HG02981 (cell line): Measurements from ENCODE around the gene PDE11A.

Experiments
- ATAC-seq: cut with Tn5 transposase; IDR thresholded peaks from one replicate; pipeline ENCODE4 v1.9.1; 2021; ENCODE audit warnings: mild to moderate bottlenecking, moderate library complexity; ENCODE audit not compliant: unreplicated experiment

Gene PDE11A

DNA sequence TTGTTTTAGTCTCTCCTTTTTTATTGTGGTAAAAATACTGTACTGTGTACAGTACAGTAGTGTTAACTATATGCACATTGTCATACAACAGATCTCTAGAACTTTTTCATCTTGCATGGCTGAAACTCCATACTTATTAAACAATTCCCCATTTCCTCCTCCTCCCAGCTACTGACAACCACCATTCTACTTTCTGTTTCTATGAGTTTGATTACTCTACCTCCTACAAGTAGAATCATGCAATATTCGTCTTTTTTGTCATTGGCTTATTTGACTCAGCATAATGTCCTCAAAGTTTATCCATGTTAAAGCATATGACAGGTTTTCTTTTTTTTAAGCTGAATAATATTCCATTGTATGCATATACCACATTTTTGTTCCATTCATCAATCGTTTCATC lies 341.8 kb downstream of the PDE11A start:
- no peak for ATAC-seq

DNA sequence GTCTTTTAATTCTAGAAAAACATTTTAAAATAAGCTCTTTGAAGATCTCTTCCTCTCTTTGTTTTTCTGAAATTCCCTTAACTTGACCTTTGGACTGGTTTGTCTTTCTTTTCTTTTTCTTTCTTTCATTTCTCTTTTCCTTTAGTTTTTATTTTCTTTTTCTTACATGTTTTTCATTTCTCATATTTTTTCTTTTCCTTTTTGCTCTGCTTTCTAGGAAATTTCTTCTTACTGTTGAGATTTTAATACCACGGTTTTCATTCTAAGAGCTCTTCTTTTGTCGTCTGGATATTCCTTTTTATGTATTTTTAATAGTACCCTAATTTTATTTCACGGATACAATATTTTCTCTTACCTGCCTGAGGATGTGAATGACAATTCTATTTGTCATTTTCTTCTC lies 342.2 kb downstream of the PDE11A start:
- no peak for ATAC-seq

DNA sequence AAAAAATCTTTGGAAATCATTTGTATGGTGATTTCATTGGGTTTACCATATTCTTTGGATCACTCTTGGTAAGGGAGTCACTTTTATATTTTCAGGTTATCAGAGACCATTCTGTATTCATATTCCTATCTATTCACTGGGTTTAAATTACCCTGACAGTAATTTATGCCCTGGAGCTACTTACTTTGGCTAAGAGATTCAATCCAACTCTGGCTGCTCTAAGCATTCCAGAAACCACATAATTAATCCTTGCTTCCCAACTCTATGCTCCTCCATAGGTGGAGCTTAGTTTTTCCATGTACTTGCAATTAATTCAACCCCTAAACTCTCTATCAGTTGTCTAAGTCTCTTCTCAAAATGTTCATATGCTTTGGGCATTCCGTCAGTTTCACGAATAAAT lies 343.7 kb downstream of the PDE11A start:
- no peak for ATAC-seq

DNA sequence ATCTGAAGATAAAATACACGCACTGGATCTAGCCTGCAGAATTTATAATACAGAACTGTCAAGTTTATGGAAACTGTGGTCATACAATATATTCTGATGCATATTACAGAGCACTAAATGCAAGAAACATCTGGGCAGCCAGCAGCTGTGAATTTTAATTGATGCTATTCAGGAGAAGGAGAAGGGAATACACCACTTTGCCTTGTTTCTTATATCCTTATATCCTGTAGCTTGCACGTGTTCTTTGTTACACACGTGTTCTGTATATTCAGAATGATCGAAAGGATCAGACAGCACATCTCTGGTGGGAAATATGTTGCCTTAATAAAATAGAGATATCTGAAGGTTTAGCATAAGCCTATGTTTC lies 344.2 kb downstream of the PDE11A start:
- ATAC-seq, result no peak

DNA sequence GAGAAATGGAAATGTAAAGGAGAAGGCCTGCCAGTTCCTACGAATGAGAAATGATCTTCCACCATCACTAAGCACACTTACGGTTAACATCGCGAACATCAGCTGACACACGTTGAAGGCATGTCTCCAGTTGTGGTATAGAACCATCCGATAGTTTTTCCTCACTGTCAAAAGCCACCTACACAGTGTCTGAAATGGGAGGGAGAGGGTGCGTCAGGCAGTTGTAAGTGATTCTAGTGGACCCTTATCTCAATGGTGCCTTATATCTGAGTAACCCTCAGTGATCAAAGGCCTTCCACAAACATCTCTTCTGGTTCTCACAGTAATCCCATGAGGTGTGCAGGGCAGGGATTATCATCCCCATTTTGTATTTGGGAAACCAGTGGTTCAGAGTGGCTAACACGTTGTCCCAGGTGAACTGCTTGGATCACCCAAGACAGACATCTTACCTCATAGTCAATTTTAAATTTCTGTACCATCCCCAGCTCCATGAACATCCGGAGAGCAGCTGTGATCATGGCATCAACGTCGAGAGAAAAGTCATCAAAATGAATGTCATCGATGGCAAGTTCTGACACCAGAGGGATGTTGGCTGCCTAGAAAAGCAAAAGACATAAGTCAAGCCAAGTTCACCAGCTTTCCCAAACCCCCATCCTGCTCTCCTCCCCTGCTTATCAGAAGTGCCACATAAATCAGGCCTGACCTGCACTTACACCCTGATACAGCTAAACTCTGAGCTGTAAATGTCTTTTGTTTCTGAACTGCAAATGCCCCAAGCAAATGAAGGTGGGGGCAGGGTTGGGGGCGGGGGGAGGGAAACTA lies 344.8 kb downstream of the PDE11A start:
- no peak for ATAC-seq

DNA sequence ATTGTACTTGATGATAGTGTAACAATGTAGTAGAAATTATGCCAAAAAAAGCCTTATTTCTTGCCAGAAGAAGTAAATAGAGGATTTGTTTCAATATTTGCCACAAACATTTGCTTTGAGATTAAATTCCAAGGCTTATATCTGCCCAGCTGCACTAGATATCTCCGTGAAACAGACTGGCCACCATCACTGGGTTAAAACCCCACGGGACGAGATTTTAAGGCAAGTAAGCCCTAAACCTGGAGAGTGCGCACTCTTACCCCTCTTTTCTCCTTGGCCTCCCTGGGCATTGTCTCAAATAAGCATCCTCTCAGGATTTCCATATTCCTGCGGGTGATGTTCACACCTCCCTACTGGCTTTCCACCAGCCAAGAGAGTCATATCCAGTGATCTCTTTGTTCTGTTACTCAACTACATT lies 345.6 kb downstream of the PDE11A start:
- ATAC-seq, result no peak

DNA sequence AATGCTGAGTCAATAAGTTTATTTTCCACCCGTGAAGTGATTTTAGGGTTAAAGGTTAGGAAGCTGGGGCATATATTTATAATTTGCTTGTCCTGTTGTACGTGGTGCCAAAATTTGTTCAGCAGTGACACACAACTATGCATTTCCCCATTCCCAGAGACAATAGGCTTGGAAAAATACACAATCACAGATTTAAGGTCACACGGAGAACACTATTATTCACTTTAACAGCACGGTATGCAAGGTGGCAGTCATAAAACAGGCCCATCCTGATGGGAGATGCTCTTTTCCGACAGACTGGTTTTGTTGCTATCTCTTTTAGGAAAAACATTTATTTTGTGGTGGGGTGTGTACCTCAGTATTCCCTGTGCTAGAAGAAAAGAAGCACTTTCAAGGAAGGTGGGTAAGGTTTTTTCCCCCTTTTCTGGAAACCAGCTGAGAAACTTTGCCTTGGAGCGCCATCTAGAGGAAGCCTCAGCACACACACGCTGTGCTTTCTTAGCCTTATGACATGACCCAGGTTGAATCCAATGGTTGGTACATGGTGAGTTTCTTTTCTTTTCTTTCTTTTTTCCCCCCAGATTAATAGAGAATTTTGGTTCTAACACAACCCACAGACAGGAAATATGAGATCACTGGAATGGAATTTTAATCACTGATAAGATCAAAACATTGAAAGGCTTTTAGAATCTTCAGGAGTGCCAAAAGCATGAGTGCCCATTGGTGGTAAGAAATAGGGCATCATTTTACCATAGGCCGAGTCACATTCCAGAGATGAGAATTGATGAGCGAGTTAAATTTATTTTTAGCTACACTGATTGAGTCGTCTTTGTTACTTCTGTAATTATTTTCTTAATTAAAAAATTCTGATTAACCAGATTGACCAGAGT lies 347.9 kb downstream of the PDE11A start:
- peak; percentile 68 for ATAC-seq

DNA sequence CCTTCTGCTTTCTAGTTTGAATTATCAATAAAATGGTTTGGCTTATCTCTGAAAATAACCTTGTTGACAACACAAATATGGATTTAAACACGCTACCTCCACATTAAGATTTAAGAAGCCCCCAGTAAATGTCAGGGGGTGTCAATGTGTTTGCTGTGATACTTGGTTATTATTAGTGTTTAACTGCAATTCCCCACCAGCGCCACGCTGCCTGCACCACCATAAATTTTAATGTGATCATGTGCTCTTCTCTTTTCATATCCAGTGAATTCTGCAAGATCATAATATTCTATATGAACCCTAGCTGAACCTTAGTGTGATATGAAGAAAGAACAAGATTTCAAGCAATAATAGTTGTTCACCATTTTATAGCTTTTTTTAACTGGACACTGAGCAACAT lies 349.3 kb downstream of the PDE11A start:
- no peak for ATAC-seq

DNA sequence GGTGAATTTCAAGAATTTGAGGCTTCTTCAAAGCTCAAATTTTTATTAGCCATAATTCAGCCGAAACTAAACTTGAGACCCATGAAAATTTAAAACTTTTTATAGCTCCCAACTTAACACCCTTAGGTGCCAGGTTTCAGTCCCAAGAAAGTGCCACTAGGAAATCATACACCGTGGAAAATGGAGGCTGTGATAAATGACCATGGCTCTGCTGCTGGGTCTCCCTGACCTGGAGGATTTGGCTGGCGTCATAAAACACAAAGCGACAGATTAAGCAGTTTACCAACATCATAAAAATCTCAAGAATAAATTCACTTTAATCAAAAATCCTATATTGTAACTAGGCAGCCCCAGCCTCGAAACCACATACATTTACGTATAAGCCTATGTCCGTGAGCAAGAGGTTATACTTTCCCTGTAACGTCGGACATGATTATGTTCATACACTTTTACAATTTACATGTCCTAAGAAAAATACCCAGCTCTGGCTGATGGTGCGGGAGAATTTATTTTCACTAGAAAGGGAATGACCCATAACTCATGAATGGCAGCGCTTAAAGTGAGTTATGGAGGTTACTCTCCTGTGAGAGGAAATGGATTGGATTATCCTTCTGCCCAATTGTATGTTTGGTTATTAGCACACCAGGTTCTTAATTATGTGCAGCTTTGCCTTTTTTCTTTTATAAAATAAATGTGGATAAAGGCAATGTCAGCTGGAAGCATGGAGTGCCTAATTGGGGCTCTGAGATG lies 350.6 kb downstream of the PDE11A start:
- no peak for ATAC-seq

DNA sequence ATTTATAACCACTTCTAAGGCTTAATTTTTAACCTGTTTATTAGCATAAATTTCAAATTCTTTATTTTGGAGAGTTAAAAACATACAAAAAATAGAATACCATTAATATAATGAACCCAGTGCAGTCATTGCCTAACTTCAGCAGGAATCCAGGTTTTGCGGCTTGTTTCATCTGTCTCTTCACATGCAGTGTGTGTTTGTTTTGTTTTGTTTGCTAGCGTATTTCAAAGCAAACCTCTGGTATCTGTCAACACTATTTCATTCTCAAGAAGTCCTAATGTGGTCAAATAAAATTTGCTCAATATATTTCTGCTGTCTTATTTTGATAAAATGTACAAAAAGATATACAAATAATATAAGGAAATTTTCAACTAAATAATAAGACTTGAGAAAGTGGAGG lies 351.5 kb downstream of the PDE11A start:
- ATAC-seq, result no peak

DNA sequence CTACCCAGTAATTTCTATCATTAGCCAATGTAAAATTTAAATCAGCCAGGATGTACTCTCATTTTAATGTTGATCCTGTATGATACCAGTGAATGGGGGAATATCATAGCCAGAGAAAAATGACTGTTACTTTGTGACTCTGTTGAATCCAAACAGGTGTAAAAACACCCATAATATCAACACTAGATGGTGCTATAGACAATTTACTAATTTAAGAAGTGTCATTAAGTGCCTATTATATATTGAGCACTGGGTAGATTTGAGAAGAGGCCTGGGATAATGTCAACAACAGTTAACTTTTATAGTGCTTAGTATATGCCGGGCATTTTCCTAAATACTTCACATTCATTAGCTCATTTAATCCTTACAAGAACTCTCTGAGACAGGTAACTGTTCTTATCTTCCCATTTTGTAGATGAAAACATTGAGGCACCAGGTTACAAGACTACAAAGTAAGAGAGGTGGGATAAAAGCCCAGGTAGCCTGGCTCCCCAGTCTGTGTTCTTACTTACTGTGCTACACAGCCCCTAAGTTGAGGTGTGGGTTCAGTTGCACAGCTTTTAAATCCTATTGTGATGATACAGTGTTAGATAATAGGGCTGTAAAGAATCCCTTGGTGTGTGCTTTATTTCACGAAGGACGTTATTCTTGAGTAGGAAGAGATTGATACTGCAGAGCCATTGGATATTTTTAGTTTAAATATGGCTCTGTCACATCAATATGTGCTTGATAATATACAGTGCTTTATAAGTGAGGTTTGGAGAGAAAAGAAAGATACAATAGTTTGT lies 354.6 kb downstream of the PDE11A start:
- no peak for ATAC-seq

DNA sequence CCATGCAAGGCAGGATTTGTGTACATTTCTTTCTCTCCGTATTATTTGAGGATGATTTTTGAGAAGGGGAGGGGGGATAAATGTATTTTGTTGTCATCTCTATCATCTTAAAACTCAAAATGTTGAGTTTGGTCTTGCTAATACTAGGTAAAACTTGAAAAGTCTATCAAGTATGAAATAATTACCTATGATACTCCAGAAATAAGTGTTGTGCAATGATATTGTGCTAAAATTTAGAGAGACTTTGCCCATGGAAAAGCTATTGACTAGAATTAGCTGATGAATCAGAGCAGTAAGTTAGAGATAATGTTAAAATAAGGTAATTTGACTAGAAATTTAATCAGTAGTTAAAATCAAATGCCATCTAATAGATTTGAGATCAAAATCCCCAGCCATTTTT lies 356.1 kb downstream of the PDE11A start:
- ATAC-seq, result no peak

DNA sequence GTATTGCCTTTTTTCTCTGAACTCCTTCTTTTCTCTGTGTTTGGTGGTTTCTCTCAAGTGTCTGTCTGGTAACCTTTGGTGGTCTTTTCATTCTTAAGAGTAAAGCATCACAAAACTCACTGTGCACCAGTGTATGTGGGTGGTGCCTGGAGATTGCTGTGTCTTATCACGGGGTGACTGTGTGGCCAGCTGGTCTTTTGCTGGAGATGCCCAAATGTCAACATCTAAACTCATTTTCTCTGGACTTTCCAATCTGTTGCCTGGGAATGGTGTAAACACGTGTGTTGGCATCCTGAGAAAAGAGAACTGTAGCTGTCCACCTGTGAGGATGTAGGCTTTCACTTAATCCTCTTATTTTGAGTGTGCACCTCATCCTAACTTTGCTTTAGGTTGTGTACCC lies 356.8 kb downstream of the PDE11A start:
- ATAC-seq, result no peak

DNA sequence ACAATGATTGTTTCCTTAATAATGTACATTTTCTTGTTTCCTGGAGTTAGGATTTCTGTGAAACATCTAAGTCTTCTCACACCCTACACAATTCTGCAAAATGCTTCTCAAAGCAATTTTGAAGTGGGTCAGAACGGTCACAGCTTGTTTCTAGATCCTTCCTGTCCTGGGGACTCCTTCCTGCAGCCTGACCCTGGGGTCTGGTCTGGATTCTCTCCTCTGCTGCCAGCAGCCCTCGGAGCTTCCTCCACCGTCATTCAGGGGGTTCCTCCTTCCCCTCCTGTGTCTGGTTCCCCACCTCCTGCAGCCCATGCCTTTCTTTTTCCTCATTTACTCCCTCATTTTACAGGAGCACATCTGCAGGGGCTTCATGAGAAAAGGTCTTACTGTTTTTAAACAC lies 357.9 kb downstream of the PDE11A start:
- no peak for ATAC-seq

DNA sequence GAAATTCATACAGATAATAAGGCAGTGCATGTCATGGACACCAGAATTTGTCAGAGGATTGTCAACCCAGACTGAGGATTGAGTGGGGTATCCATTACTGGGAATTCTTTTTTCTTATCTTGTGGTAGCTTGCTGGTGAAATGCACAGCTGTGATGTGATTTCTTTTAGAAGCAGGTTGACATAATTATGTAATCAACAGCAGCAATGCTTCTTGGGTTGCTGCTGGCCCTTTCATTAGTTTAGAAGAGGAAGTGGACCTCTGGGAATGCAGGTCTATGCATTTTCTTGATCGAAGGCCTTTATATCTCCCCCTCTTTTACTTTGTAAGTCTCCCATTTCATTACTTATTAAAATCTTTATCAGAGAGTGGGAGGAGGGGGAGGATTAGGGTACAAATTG lies 360.1 kb downstream of the PDE11A start:
- no peak for ATAC-seq

DNA sequence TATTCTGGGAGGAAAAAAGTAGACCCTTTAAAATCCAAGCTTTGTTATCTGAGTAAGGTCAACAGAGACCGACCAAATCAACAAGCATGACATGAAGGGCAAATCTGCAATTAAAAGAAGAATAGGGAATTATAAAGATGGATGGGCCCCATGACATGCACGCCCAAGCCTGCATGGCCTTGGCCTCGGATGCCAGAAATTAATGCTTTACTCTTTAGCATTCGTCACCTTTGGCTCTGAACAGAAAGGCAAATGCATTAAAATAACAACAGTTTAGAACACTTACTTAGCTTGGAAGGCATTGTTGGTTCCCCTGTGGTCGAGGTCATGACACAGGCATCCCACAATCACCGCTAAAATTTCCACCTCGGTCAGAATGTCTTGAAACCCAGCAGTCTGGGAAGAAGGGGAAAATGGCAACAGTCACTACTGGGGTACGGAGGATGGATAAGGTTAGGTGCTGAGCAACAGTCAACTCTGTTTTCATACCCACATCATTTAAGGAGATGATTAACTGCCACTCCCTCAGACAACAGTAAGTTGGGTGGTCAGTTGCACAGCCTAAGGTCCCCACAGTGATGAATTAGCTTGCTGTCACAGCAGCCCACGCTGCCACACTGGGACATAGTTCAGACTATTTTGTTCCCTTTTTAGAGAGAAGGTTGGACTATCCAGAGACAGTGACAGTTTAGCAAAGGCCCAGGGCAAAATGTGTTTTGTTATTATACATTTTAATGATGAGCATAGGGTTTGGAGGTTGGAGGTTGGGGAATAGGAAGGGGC lies 360.9 kb downstream of the PDE11A start:
- no peak for ATAC-seq

DNA sequence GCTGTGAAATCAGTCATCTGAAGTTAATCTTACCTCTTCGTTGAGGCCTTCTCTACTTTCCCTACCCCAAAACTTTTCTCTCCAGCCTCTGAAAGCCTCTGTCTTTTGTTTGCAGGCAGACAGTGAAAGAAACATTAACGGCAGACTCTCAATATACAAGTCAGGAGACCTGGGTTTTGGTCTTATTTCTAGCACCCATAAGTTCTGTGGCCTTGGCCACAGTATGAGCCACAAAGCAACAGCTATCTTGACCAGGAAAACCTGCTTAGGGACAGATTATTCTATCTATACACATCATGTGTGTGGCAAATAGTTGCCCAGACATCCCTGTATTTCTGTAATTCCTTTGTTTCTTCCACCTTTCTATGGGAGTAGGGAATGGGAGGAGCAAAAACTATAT lies 361.7 kb downstream of the PDE11A start:
- ATAC-seq, result no peak

DNA sequence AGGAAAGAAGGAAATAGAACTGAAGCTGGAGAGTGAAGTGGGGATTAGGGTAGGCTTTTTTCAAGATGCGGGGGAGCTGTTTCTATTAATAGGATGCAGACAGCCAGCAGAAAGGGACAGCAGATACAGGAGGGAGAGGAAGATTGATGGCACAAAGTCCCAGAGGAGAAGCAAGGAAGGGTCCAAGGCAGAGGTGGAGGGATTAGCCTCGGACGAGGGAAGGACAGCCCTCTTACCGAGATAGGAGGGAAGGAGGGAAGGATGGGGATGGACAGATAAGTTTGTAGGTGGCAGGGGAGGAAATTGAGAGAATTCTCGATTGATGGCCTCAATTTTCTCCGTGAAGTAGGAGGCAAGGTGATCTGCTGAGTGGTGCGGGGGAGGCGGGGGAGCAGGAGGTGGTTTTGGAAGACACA lies 362.6 kb downstream of the PDE11A start:
- no peak for ATAC-seq

DNA sequence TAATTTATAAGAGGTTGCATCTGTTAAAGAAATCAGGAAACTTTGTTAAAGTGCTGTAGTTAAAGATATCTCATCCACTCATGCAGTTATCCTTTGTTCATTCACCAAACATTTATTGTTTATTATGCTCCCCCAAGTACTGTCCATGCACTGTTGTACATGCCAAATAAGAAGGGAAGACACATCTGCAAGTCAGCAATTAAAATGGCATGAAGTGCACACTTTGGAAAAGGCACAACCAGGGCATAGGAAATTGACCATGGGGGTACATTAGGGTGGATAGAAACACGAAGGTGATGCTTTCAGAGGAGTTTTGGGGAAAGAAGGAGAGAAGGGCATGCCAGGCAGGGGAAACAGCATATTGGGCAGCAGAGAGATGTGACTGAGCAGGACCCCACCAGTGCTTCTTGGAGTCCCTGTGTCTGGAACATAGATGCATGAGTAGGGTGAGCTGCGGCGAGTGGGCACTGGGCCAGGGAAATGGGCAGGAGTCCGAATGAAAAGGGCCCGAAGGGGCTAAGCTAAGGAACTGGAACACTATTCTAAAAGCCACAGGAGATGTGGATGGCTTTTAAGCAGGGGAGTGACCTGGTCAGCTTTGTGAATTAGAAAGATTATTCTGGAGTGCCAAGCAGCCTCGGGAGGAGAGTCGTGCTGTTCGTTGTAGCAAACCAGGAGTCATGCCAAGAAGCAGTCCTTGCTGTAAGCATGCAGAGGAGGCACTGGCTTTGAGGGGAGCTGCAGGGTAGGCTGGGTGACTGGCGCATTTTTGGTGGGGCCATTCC lies 363.7 kb downstream of the PDE11A start:
- ATAC-seq, result no peak
